Measurements from ENCODE around the gene DYRK1A.
"Not testable (repeated sequence)": the region's sequence is repeated elsewhere in the genome, so short reads cannot be mapped to it uniquely, and the experiment has no call there.

DYRK1A gene

DNA sequence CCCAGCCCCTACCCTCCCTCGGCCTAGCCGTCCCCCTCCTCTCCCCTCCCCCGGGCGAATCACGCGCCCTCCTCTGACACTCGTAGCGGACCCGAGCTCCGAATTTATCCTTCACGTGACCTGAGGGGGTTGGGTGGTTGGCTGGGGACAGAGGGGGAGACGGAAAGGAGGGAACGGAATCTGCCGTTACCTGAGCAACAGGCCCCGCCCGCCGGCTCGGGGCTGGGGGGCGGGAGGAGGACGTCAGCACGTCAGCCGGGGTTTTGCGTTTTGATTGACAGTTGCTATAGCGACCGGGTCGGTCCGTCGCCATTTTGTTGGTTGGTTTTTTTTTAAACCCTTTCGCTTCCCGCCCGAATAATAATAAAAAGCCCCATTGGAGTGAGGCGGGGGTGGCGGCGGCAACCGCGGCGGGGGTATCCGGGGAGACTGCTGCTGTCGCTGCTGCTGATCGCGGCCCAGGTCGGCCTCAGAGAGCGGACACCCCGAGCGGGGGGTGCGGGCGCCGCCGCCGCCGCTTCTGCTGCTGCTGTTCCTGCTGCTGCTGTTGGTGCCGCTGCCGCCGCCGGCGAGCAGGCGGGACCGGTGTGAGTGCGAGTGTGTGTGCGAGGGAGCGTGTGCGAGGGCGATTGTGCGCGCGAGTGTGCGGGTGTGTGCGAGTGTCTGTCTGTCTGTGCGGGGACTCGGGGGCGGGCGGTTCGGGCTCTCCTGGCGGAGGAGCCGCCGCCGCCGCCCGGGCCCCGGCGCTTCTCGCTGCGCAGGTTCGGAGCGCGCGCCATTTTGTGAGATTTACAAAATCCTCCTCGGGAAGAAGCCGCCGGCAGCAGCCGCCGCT lies at the start of gene DYRK1A:
TSS of gene DYRK1A (plus strand) at position 292 of the 835 bp plus-strand sequence. CDS start 53,602 bp downstream, outside the sequence.
- no peaks in the 10 kb centered on the region for H3K9me3 ChIP-seq (ENCODE audit: severe bottlenecking)
- peak within 1 kb of the TSS; percentile 100 for H3K27ac ChIP-seq
- H3K4me3 ChIP-seq (ENCODE audit: low read depth, low read length), result peak within 1 kb of the TSS; percentile 89
- H3K27me3 ChIP-seq (ENCODE audit: insufficient read depth, low read depth, severe bottlenecking), result no peaks in the 10 kb centered on the region
- DNase-seq, result peak; percentile 100
- H3K36me3 ChIP-seq, result peaks cover 4% of the 10 kb centered on the region; the same call in 1 of the 2 replicates
- TF ChIP-seq, protein P1, sequence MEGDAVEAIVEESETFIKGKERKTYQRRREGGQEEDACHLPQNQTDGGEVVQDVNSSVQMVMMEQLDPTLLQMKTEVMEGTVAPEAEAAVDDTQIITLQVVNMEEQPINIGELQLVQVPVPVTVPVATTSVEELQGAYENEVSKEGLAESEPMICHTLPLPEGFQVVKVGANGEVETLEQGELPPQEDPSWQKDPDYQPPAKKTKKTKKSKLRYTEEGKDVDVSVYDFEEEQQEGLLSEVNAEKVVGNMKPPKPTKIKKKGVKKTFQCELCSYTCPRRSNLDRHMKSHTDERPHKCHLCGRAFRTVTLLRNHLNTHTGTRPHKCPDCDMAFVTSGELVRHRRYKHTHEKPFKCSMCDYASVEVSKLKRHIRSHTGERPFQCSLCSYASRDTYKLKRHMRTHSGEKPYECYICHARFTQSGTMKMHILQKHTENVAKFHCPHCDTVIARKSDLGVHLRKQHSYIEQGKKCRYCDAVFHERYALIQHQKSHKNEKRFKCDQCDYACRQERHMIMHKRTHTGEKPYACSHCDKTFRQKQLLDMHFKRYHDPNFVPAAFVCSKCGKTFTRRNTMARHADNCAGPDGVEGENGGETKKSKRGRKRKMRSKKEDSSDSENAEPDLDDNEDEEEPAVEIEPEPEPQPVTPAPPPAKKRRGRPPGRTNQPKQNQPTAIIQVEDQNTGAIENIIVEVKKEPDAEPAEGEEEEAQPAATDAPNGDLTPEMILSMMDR (IDR thresholded peaks at IDR 0.05; ENCODE audit: low read depth, low read length), result 0 out of 2 replicates have a peak, but pooled peaks have one; percentile 13

DNA sequence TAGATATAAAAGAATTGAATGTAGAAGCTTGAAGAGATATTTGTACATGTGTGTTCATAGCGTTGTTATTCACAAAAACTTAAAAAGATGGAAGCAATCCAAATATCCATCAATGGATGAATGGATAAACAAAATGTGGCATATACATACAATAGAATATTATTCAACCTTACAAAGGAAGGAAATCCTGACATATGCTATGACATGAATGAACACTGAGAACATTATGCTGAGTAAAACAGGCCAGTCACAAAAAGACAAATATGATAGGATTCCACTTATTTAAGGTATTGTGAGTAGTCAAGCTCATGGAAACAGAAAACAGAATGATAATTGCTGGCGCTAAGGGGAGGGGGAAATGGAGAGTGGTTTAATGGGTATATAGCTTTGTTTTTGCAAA lies 47.0 kb upstream of the DYRK1A start:
- H3K36me3 ChIP-seq, result no peaks in the 10 kb centered on the region
- DNase-seq, result no peak
- TF ChIP-seq, protein P1 (IDR thresholded peaks at IDR 0.05; ENCODE audit: low read depth, low read length), result no peak
- no peak overlapping the region for H3K4me3 ChIP-seq (ENCODE audit: low read depth, low read length)
- H3K9me3 ChIP-seq (ENCODE audit: severe bottlenecking), result peaks cover 13% of the 10 kb centered on the region
- no peak overlapping the region for H3K27ac ChIP-seq
- H3K27me3 ChIP-seq (ENCODE audit: insufficient read depth, low read depth, severe bottlenecking), result no peaks in the 10 kb centered on the region

DNA sequence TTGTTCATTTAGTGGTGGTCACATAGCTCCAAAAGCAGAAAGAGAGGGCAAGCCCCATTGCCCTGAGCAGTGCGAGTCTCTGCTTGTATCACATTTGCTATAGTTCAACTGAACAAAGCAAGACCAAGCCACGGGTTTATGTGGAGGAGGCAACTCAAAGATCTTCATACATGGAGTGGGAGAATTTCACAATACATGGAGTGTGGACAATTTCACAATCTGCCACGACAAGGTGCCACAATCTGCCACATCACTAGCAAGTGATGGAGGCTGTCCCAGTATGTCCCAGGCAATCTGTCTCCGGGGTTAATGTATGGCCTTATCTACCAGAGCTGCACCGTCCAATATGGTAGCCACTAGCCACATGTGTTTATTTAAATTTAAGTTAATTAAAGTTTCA lies 44.5 kb upstream of the DYRK1A start:
- Histone ChIP-seq H3K9me3 (ENCODE audit: severe bottlenecking) (peaks cover 3% of the 10 kb centered on the region), H3K36me3 (no peaks in the 10 kb centered on the region), H3K4me3 (ENCODE audit: low read depth, low read length) (no peak overlapping the region), H3K27me3 (ENCODE audit: insufficient read depth, low read depth, severe bottlenecking) (no peaks in the 10 kb centered on the region), H3K27ac (no peak overlapping the region)
- TF ChIP-seq, protein P1 (IDR thresholded peaks at IDR 0.05; ENCODE audit: low read depth, low read length), result no peak
- no peak for DNase-seq

DNA sequence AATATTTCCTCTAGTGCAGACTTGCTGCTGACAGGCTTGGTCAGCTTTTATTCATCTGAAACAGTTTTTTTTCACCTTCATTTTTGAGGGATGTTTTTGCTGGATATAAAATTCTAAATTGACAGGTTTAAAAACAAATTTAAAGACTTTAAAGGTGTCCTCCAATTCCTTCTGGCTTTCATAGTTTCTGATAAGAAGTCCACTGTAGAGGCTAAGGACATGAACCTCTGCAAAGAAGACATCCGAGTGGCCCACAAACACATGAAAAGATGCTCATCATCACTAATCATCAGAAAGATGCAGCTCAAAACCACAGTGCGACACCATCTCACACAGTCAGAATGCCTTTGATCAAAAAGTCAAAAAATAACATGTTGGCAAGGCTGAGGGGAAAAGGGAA lies 42.0 kb upstream of the DYRK1A start:
- TF ChIP-seq, protein P1 (IDR thresholded peaks at IDR 0.05; ENCODE audit: low read depth, low read length), result no peak
- Histone ChIP-seq H3K9me3 (ENCODE audit: severe bottlenecking) (peaks cover 2% of the 10 kb centered on the region), H3K36me3 (no peaks in the 10 kb centered on the region), H3K4me3 (ENCODE audit: low read depth, low read length) (no peak overlapping the region), H3K27ac (no peak overlapping the region), H3K27me3 (ENCODE audit: insufficient read depth, low read depth, severe bottlenecking) (no peaks in the 10 kb centered on the region)
- no peak for DNase-seq

DNA sequence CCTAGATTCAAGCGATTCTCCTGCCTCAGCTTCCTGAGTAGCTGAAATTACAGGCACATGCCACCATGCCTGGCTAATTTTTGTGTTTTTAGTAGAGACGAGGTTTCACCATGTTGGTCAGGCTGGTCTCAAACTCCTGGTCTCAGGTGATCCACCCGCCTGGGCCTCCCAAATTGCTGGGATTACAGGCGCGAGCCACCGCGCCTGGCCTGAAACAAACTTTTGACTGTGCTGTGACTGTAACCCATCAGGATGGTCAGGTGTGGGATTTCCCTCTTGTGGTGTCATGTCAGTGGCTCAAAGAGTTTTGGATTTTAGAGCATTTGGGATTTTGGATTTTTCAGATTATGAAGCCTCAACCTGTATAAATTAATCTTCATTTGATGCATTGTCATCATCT lies 38.4 kb upstream of the DYRK1A start:
- H3K27me3 ChIP-seq (ENCODE audit: insufficient read depth, low read depth, severe bottlenecking); DNase-seq: not testable (repeated sequence)

DNA sequence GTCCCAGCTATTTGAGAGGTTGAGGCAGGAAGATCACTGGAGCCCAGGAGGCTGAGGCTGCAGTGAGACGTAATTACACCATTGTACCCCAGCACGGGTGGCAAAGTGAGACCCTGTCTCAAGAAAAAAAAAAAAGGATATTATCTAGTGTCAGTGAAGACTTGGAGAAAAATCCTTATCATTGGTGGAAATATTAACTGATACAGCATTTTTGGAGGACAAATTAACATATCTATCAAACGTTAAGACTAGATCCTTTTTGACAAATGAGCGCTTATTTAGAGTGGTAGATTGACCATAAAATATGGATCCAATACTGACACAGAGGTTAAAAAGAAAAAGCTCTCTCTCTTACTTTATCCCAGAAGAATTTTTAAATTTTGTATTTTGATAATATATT lies 35.2 kb upstream of the DYRK1A start:
- TF ChIP-seq, protein P1 (IDR thresholded peaks at IDR 0.05; ENCODE audit: low read depth, low read length), result no peak
- Histone ChIP-seq H3K4me3 (ENCODE audit: low read depth, low read length) (no peak overlapping the region), H3K27ac (no peak overlapping the region), H3K27me3 (ENCODE audit: insufficient read depth, low read depth, severe bottlenecking) (no peaks in the 10 kb centered on the region), H3K9me3 (ENCODE audit: severe bottlenecking) (peaks cover 2% of the 10 kb centered on the region), H3K36me3 (no peaks in the 10 kb centered on the region)
- no peak for DNase-seq

More for the DNA sequence above, 38.4 kb upstream of the DYRK1A start:
- not testable (repeated sequence) for H3K4me3 ChIP-seq (ENCODE audit: low read depth, low read length); H3K36me3 ChIP-seq; H3K9me3 ChIP-seq (ENCODE audit: severe bottlenecking); H3K27ac ChIP-seq
